Gastrocnemius medialis (tissue), 4 donors: ENCODE measurements around the gene DTD2. TPM values are rescaled to one million over a fixed set of nuclear protein-coding genes. Genes with fewer than 3 reads are reported as not detected.
A peak's percentile ranks its signal among the peaks of the same experiment; 100 is the strongest.

Experiments used
- ATAC-seq, 2 donors: fragments of 150-250 bp; one replicate each; pipeline ENCODE4 v1.9.1; 2016
- DNase-seq, 2 donors: peaks; one replicate each; pipeline ENCODE4 v3.0.0-alpha.2; 2019
- H3K27ac ChIP-seq, 4 donors: fragments of 200-600 bp; sonication (generic); 1 replicate in 1 of 4; 2 replicates in 3 of 4; pipeline ENCODE4 v1.5.1; 2016 to 2018; ENCODE audit warnings: mild to moderate bottlenecking in 2 of 4, moderate library complexity in 1 of 4
- H3K27me3 ChIP-seq, 3 donors: fragments of 200-600 bp; sonication (generic) in 2 of 3; 1 replicate in 1 of 3; 2 replicates in 2 of 3; pipeline versions ENCODE4 v1.5.1 to v1.6.0; 2016 to 2019; ENCODE audit warnings: mild to moderate bottlenecking in 1 of 3, moderate library complexity in 1 of 3
- H3K36me3 ChIP-seq, 2 donors: fragments of 200-600 bp; sonication (generic) in 1 of 2; one replicate each; pipeline ENCODE4 v1.5.1; 2017 to 2018
- H3K4me1 ChIP-seq, 2 donors: fragments of 200-600 bp; sonication (generic) in 1 of 2; one replicate each; pipeline ENCODE4 v1.5.1; 2016 to 2017; ENCODE audit warnings: mild to moderate bottlenecking in 2 of 2
- H3K4me3 ChIP-seq, 4 donors: fragments of 200-600 bp; sonication (generic) in 3 of 4; 1 replicate in 1 of 4; 2 replicates in 3 of 4; pipeline ENCODE4 v1.5.1; 2016 to 2019; ENCODE audit warnings: mild to moderate bottlenecking in 2 of 4
- H3K9me3 ChIP-seq, 3 donors: fragments of 200-600 bp; sonication (generic) in 2 of 3; 1 replicate in 1 of 3; 2 replicates in 2 of 3; pipeline ENCODE4 v1.5.1; 2016 to 2019
- POLR2A ChIP-seq, 2 donors: fragments of 450-650 bp; IDR thresholded peaks; one replicate each; pipeline ENCODE4 v1.6.1; 2017; ENCODE audit warnings: antibody characterized with exemption in 2 of 2, mild to moderate bottlenecking in 2 of 2, moderate library complexity in 2 of 2
- in situ Hi-C, 4 donors: fragments of 200-750 bp; cut with MboI; loops; one replicate each; pipeline versions ENCODE4 v1.15.0 to v1.8.0; 2017; ENCODE audit warnings: low sequenced_read_pairs in 4 of 4
- intact Hi-C: fragments of 100-400 bp; cut with DNase I; formaldehyde crosslinking; loops from one replicate; pipeline ENCODE4 v1.15.1; 2023; ENCODE audit warnings: low total_unique reads
- total RNA-seq, 4 donors: library from RNA; depleted of rRNA; stranded (reverse); fragments of >200 nt; gene quantifications; one replicate each; pipeline versions ENCODE4 v1.1.0 to v1.2.3, GENCODE V29; 2016
- TF ChIP-seq, protein P1 (sequence below), 5 experiments: fragments of 450-650 bp in 3 of 5; fragments of 200-600 bp in 2 of 5; sonication (generic) in 2 of 5; IDR thresholded peaks in 4 of 5; conservative IDR thresholded peaks in 1 of 5; 1 replicate in 4 of 5; 2 replicates in 1 of 5; pipeline ENCODE4 v1.5.1; 2016 to 2019; ENCODE audit warnings: antibody characterized with exemption in 5 of 5, mild to moderate bottlenecking in 3 of 5, moderate library complexity in 3 of 5

DTD2 gene
- total RNA-seq: 1 to 10 TPM; 4.0 to 7.8 (median 4.8) TPM

- ATAC-seq: peak; percentile 97 to 98
- Histone ChIP-seq H3K9me3 (no peaks in the 10 kb centered on the region), H3K36me3 (peaks cover 0 to 10% of the 10 kb centered on the region in 2 donors), H3K27ac (peak within 1 kb of the TSS; percentile 85 to 90 (median 89)), H3K4me3 (peak within 1 kb of the TSS; percentile 68 to 79 (median 74)), H3K27me3 (no peaks in the 10 kb centered on the region), H3K4me1 (peaks cover 9 to 11% of the 10 kb centered on the region in 2 donors)
- peak; percentile 89 to 93 for DNase-seq
- peak; percentile 56 to 80 for TF ChIP-seq POLR2A (IDR thresholded peaks at IDR 0.05)
- TF ChIP-seq, protein P1, sequence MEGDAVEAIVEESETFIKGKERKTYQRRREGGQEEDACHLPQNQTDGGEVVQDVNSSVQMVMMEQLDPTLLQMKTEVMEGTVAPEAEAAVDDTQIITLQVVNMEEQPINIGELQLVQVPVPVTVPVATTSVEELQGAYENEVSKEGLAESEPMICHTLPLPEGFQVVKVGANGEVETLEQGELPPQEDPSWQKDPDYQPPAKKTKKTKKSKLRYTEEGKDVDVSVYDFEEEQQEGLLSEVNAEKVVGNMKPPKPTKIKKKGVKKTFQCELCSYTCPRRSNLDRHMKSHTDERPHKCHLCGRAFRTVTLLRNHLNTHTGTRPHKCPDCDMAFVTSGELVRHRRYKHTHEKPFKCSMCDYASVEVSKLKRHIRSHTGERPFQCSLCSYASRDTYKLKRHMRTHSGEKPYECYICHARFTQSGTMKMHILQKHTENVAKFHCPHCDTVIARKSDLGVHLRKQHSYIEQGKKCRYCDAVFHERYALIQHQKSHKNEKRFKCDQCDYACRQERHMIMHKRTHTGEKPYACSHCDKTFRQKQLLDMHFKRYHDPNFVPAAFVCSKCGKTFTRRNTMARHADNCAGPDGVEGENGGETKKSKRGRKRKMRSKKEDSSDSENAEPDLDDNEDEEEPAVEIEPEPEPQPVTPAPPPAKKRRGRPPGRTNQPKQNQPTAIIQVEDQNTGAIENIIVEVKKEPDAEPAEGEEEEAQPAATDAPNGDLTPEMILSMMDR (IDR thresholded peaks at IDR 0.05 in 4 of 5, conservative IDR thresholded peaks at IDR 0.05 in 1 of 5): no peak
- intact Hi-C loops (loop anchor here (1.0 to 2.0 kb wide), 3 partner anchors 36 to 620 kb away; partner anchors contain the start of genes ARHGAP5, HEATR5A and NUBPL), in situ Hi-C loops (no loop called here)
Observed at GRCh38 chr14:31456841-31457664, at the start of gene DTD2. TSS of gene DTD2 (minus strand) at chr14:31457506. CDS start at chr14:31457393, 113 bp downstream.

DNA sequence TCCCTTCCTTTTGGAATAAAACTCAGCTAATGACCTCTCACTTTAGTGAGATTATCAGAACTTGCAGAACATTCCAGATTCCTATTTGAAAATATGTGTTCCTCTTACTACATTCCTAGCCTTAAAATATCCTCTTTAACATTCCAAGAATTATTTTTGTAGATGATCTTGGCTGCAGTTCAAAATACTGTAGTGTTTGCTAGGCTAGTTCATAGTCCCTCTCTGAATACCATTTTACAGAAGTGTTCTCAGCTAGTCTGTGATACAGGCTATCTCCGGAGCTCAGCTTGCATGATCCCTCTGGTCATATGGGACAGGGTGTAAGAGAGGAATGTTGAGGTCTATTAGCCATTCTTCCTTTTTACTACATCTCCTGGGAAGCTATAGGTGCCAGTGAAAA lies 48.1 kb upstream of the DTD2 start:
- no peaks in the 10 kb centered on the region for H3K36me3 ChIP-seq
- no peak for ATAC-seq

DNA sequence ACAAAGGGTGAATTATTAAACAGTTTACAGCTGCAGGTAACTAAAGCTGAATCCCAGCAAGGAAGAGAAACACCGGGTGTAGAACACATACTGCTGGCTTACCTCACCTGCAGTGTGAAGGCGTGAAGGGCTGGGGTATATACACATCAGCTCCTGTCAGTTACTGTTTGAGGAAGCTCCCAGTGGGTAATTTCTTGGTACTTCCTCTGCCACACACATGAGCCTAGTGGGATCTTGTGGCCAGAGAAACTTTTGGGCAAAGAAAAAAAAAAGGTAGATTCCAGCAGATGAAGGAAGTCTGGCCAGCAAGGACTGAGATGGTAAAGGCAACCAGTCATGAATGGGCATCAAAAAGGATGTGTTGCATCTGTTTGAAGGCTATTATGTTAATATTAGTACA lies 44.6 kb upstream of the DTD2 start:
- Histone ChIP-seq H3K27me3 (no peaks in the 10 kb centered on the region), H3K27ac (no peak overlapping the region), H3K36me3 (no peaks in the 10 kb centered on the region), H3K9me3 (no peaks in the 10 kb centered on the region), H3K4me1 (peaks cover 0 to 9% of the 10 kb centered on the region in 2 donors), H3K4me3 (no peak overlapping the region)
- ATAC-seq (no peak), DNase-seq (no peak)
- in situ Hi-C loops: loop anchor here in 1 of 4 donors (25.0 kb wide), 2 partner anchors 760 to 960 kb away; no protein-coding TSS in a partner anchor
- intact Hi-C loops: no loop called here
- TF ChIP-seq, protein P1 (IDR thresholded peaks at IDR 0.05 in 4 of 5, conservative IDR thresholded peaks at IDR 0.05 in 1 of 5): no peak
- no peak for TF ChIP-seq POLR2A (IDR thresholded peaks at IDR 0.05)

More for the DNA sequence above, 48.1 kb upstream of the DTD2 start:
- no peak for DNase-seq
- TF ChIP-seq, protein P1 (IDR thresholded peaks at IDR 0.05 in 4 of 5, conservative IDR thresholded peaks at IDR 0.05 in 1 of 5): no peak
- TF ChIP-seq POLR2A (IDR thresholded peaks at IDR 0.05): no peak
- intact Hi-C loops: no loop called here
- H3K4me3 ChIP-seq: no peak overlapping the region
- in situ Hi-C loops: loop anchor here in 1 of 4 donors (25.0 kb wide), 2 partner anchors 757 to 957 kb away; no protein-coding TSS in a partner anchor
- no peaks in the 10 kb centered on the region for H3K27me3 ChIP-seq
- H3K4me1 ChIP-seq: peaks cover 0 to 9% of the 10 kb centered on the region in 2 donors
- H3K9me3 ChIP-seq: no peaks in the 10 kb centered on the region
- H3K27ac ChIP-seq: no peak overlapping the region

DNA sequence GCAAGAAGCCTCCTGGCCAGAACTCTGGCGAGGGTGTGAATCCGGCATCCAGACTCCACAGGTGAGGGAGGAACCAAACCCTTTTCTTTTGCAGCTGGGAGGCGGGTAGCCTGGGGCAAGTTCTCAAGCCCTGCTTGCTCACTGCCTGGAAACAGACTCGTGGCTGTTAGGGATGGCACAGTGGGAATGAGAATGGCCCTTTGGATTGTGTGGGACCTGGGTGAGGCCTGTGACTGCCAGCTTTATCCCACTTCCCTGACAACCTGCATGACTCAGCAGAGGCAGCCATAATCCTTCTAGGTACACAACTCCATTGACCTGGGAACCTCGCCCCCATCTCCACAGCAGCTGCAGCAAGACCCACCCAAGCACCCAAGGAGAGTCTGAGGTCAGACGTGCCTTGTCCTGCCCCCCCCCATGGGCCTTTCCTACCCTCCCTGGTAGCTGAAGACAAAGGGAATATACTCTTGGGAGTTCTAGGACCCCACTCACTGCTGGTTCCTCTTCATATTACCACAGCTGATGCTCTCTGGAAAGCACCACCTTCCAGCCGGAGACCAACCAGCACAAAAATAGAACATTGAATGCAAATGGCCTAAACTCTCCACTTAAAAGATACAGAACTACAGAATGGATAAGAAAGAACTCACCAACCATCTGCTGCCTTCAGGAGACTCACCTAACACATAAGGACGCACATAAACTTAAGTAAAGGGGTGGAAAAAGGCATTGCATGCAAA lies 35.6 kb upstream of the DTD2 start:
- intact Hi-C loops (no loop called here), in situ Hi-C loops (no loop called here)
- Histone ChIP-seq H3K9me3 (no peaks in the 10 kb centered on the region), H3K27me3 (no peaks in the 10 kb centered on the region), H3K36me3 (no peaks in the 10 kb centered on the region), H3K27ac (no peak overlapping the region), H3K4me1 (no peaks in the 10 kb centered on the region), H3K4me3 (no peak overlapping the region)
- no peak for ATAC-seq
- no peak for DNase-seq
- TF ChIP-seq POLR2A (IDR thresholded peaks at IDR 0.05): no peak
- TF ChIP-seq, protein P1 (IDR thresholded peaks at IDR 0.05 in 4 of 5, conservative IDR thresholded peaks at IDR 0.05 in 1 of 5): no peak
